ENCODE data around the gene ETV5. TPM values are rescaled to one million over a fixed set of nuclear protein-coding genes. Genes with fewer than 3 reads are reported as not detected.

ETV5 gene
- total and polyA plus RNA-seq, 12 donors = 1.5 to 12.6 (median 5.3) TPM

DNA sequence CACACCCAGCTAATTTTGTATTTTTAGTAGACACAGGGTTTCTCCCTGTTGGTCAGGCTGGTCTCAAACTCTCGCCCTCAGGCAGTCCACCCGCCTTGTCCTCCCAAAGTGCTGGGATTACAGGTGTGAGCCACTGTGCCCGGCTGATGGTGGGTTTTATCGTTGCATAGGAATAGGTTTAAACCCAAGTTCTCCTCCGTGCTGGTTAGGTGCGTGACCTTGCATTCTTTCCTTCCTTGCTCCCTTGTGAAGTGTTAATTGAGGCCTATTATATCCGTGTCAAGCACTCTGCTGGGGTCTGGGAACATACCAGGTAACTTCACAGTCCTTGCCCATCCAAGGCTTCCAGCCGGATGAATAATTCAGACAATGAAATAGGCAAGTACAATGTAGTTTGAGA lies 19.3 kb upstream of the ETV5 start:
- ATAC-seq (no peak), DNase-seq (no peak)
- Histone ChIP-seq H3K27ac (no peak overlapping the region), H3K4me1 (no peaks in the 10 kb centered on the region), H3K4me3 (no peak overlapping the region), H3K9me3 (no peaks in the 10 kb centered on the region), H3K27me3 (no peaks in the 10 kb centered on the region), H3K36me3 (no peaks in the 10 kb centered on the region)
- TF ChIP-seq, protein P1, sequence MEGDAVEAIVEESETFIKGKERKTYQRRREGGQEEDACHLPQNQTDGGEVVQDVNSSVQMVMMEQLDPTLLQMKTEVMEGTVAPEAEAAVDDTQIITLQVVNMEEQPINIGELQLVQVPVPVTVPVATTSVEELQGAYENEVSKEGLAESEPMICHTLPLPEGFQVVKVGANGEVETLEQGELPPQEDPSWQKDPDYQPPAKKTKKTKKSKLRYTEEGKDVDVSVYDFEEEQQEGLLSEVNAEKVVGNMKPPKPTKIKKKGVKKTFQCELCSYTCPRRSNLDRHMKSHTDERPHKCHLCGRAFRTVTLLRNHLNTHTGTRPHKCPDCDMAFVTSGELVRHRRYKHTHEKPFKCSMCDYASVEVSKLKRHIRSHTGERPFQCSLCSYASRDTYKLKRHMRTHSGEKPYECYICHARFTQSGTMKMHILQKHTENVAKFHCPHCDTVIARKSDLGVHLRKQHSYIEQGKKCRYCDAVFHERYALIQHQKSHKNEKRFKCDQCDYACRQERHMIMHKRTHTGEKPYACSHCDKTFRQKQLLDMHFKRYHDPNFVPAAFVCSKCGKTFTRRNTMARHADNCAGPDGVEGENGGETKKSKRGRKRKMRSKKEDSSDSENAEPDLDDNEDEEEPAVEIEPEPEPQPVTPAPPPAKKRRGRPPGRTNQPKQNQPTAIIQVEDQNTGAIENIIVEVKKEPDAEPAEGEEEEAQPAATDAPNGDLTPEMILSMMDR (IDR thresholded peaks at IDR 0.05) = no peak
- WGBS, 2 donors = 78 to 81% methylated on average over 8 of the region's 8 CpGs
- intact Hi-C loops (cut with DNase I) = no loop called here

DNA sequence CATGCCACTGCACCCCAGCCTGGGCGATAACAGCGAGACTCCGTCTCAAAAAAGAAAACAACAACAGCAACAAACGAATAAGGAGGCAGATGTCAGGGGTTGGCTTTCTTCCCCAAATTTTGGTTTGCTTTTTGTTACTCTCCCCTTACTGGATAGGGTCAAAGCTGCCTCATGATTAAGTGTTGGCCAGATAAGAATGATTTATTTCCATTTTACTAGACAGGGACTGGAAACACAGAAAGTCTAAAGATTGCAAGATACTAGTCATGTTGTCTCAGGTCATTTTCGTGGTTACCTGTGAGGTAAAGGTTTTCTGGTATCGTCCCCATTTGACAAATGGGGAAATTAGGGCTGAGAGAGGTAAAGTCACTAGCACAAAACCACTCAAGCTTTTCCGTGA lies 18.6 kb upstream of the ETV5 start:
- ATAC-seq = no peak
- H3K4me3 ChIP-seq = no peak overlapping the region
- no peaks in the 10 kb centered on the region for H3K4me1 ChIP-seq
- TF ChIP-seq, protein P1 (IDR thresholded peaks at IDR 0.05) = no peak
- no peak for DNase-seq
- H3K9me3 ChIP-seq = no peaks in the 10 kb centered on the region
- 92% methylated on average over 7 of the region's 7 CpGs for WGBS, 2 donors
- H3K27ac ChIP-seq = no peak overlapping the region
- H3K27me3 ChIP-seq = no peaks in the 10 kb centered on the region
- intact Hi-C loops (cut with DNase I) = no loop called here
- H3K36me3 ChIP-seq = no peaks in the 10 kb centered on the region

- intact Hi-C loops (cut with DNase I) = no loop called here
- Histone ChIP-seq H3K36me3 (no peaks in the 10 kb centered on the region), H3K4me1 (peaks cover 0 to 10% (median 0%) of the 10 kb centered on the region in 9 donors), H3K27me3 (no peaks in the 10 kb centered on the region), H3K4me3 (no peak overlapping the region), H3K27ac (no peak overlapping the region), H3K9me3 (no peaks in the 10 kb centered on the region)
- 90 to 95% methylated on average over 2 of the region's 2 CpGs for WGBS, 2 donors
- ATAC-seq (no peak), DNase-seq (no peak)
- TF ChIP-seq, protein P1 (IDR thresholded peaks at IDR 0.05) = no peak
Observed at GRCh38 chr3:186125118-186125517, 16.2 kb upstream of the ETV5 start.

- ATAC-seq (no peak), DNase-seq (no peak)
- Histone ChIP-seq H3K36me3 (no peaks in the 10 kb centered on the region), H3K9me3 (no peaks in the 10 kb centered on the region), H3K4me3 (no peak overlapping the region), H3K4me1 (peaks cover 0 to 10% (median 0%) of the 10 kb centered on the region in 9 donors), H3K27me3 (peaks cover 0 to 4% (median 0%) of the 10 kb centered on the region in 7 donors), H3K27ac (no peak overlapping the region)
- TF ChIP-seq, protein P1 (IDR thresholded peaks at IDR 0.05) = no peak
- 77 to 83% methylated on average over 5 of the region's 5 CpGs for WGBS, 2 donors
- intact Hi-C loops (cut with DNase I) = no loop called here
Observed at GRCh38 chr3:186124592-186124991, 15.7 kb upstream of the ETV5 start.
